WTC11 (cell line): Measurements from ENCODE around the gene EGFL8.

ENCODE experiments used
- ELF4 ChIP-seq: sonication (generic); formaldehyde crosslinking; IDR thresholded peaks from 2 replicates; pipeline ENCODE4 v1.8.1; 2022; ENCODE audit warnings: low read depth, mild to moderate bottlenecking, moderate library complexity, missing genetic modification reagents
- ESRRA ChIP-seq: sonication (generic); formaldehyde crosslinking; IDR thresholded peaks from 2 replicates; pipeline ENCODE4 v1.8.1; 2022; ENCODE audit warnings: mild to moderate bottlenecking, missing genetic modification reagents, borderline replicate concordance
- NFATC4 ChIP-seq: fragments of 250-450 bp; sonication (Bioruptor Pico); IDR thresholded peaks from 2 replicates; pipeline ENCODE4 v1.9.0; 2021; ENCODE audit warnings: mild to moderate bottlenecking
- STAT6 ChIP-seq: sonication (generic); formaldehyde crosslinking; conservative IDR thresholded peaks from 2 replicates; pipeline ENCODE4 v1.8.1; 2023; ENCODE audit warnings: mild to moderate bottlenecking, low read depth, missing genetic modification reagents, moderate library complexity
- ZBTB43 ChIP-seq: sonication (generic); formaldehyde crosslinking; IDR thresholded peaks from 2 replicates; pipeline ENCODE4 v1.8.1; 2023; ENCODE audit warnings: mild to moderate bottlenecking, missing genetic modification reagents
- TF ChIP-seq, protein P1 (sequence below): fragments of 200-600 bp; IDR thresholded peaks from 2 replicates; pipeline ENCODE4 v1.8.0; 2022; ENCODE audit warnings: antibody characterized with exemption
- TF ChIP-seq, protein P2 (sequence below): sonication (generic); formaldehyde crosslinking; IDR thresholded peaks from 2 replicates; pipeline ENCODE4 v1.8.1; 2022; ENCODE audit warnings: low read depth, missing genetic modification reagents, borderline replicate concordance

GRCh38 chr6:32177788-32178546 is 13.6 kb downstream of the EGFL8 start, which contains the start of gene RNF5:
- TF ChIP-seq, protein P1, sequence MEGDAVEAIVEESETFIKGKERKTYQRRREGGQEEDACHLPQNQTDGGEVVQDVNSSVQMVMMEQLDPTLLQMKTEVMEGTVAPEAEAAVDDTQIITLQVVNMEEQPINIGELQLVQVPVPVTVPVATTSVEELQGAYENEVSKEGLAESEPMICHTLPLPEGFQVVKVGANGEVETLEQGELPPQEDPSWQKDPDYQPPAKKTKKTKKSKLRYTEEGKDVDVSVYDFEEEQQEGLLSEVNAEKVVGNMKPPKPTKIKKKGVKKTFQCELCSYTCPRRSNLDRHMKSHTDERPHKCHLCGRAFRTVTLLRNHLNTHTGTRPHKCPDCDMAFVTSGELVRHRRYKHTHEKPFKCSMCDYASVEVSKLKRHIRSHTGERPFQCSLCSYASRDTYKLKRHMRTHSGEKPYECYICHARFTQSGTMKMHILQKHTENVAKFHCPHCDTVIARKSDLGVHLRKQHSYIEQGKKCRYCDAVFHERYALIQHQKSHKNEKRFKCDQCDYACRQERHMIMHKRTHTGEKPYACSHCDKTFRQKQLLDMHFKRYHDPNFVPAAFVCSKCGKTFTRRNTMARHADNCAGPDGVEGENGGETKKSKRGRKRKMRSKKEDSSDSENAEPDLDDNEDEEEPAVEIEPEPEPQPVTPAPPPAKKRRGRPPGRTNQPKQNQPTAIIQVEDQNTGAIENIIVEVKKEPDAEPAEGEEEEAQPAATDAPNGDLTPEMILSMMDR: no peak
- TF ChIP-seq NFATC4 (no peak), ESRRA (no peak), ELF4 (CRISPR knock-in tag) (no peak), STAT6 (CRISPR knock-in tag) (no peak), ZBTB43 (CRISPR knock-in tag) (no peak)
- TF ChIP-seq, protein P2, sequence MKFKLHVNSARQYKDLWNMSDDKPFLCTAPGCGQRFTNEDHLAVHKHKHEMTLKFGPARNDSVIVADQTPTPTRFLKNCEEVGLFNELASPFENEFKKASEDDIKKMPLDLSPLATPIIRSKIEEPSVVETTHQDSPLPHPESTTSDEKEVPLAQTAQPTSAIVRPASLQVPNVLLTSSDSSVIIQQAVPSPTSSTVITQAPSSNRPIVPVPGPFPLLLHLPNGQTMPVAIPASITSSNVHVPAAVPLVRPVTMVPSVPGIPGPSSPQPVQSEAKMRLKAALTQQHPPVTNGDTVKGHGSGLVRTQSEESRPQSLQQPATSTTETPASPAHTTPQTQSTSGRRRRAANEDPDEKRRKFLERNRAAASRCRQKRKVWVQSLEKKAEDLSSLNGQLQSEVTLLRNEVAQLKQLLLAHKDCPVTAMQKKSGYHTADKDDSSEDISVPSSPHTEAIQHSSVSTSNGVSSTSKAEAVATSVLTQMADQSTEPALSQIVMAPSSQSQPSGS (CRISPR knock-in tag): no peak
